Type B pancreatic cell (in vitro differentiated cells): Measurements from ENCODE around the gene CES2. TPM values are rescaled to one million over a fixed set of nuclear protein-coding genes. Genes with fewer than 3 reads are reported as not detected.

Experiments
- DNase-seq: peaks from one replicate; pipeline ENCODE4 v3.0.0; 2021; ENCODE audit warnings: mixed read lengths; ENCODE audit not compliant: unreplicated experiment; ENCODE audit errors: extremely low spot score
- H3K27ac Mint-ChIP-seq: 2 replicates; pipeline ENCODE4 v1.8.0; 2021; ENCODE audit warnings: mild to moderate bottlenecking, mixed read lengths
- H3K27me3 Mint-ChIP-seq: 2 replicates; pipeline ENCODE4 v1.8.0; 2021; ENCODE audit warnings: mixed read lengths
- H3K36me3 Mint-ChIP-seq: 2 replicates; pipeline ENCODE4 v1.8.0; 2021; ENCODE audit warnings: mixed read lengths
- H3K4me1 Mint-ChIP-seq: one replicate; pipeline ENCODE4 v1.8.0; 2021; ENCODE audit warnings: mixed read lengths; ENCODE audit not compliant: unreplicated experiment
- H3K4me3 Mint-ChIP-seq: 2 replicates; pipeline ENCODE4 v1.8.0; 2021; ENCODE audit warnings: mild to moderate bottlenecking, mixed read lengths
- H3K9me3 Mint-ChIP-seq: 2 replicates; pipeline ENCODE4 v1.8.0; 2021; ENCODE audit warnings: mixed read lengths
- CTCF ChIP-seq: fragments of 200-600 bp; sonication (generic); conservative IDR thresholded peaks from 2 replicates; pipeline ENCODE4 v1.5.0; 2021; ENCODE audit warnings: antibody characterized with exemption, mild to moderate bottlenecking
- total RNA-seq: library from RNA; stranded (reverse); gene quantifications from 2 replicates; pipeline ENCODE4 v1.2.1, GENCODE V29; 2021; ENCODE audit warnings: low replicate concordance

CES2 gene
- total RNA-seq, 1 donor from 2014 or later, result 44.9 TPM

- Mint-ChIP-seq H3K9me3 (peaks cover 8% of the 10 kb centered on the region), H3K36me3 (no peaks in the 10 kb centered on the region), H3K4me1 (peaks cover 19% of the 10 kb centered on the region), H3K27me3 (peaks cover 3% of the 10 kb centered on the region), H3K4me3 (no peak overlapping the region), H3K27ac (no peak overlapping the region)
- no peak for TF ChIP-seq CTCF
- no peak for DNase-seq
Observed at GRCh38 chr16:66906916-66907836, 28.1 kb upstream of the CES2 start.

GRCh38 chr16:66908116-66908515, 27.2 kb upstream of the CES2 start:
- peaks cover 8% of the 10 kb centered on the region for H3K9me3 Mint-ChIP-seq
- no peak overlapping the region for H3K27ac Mint-ChIP-seq
- no peak for DNase-seq
- peaks cover 19% of the 10 kb centered on the region for H3K4me1 Mint-ChIP-seq
- H3K4me3 Mint-ChIP-seq, result no peak overlapping the region
- TF ChIP-seq CTCF, result no peak
- peaks cover 3% of the 10 kb centered on the region for H3K27me3 Mint-ChIP-seq
- H3K36me3 Mint-ChIP-seq, result no peaks in the 10 kb centered on the region

- DNase-seq, result no peak
- H3K27me3 Mint-ChIP-seq, result peaks cover 3% of the 10 kb centered on the region
- H3K36me3 Mint-ChIP-seq, result no peaks in the 10 kb centered on the region
- H3K9me3 Mint-ChIP-seq, result peaks cover 8% of the 10 kb centered on the region
- peaks cover 19% of the 10 kb centered on the region for H3K4me1 Mint-ChIP-seq
- no peak overlapping the region for H3K27ac Mint-ChIP-seq
- no peak overlapping the region for H3K4me3 Mint-ChIP-seq
- no peak for TF ChIP-seq CTCF
Observed at GRCh38 chr16:66908762-66909559, 26.4 kb upstream of the CES2 start.

GRCh38 chr16:66910175-66910940, 25.0 kb upstream of the CES2 start:
- Mint-ChIP-seq H3K4me3 (no peak overlapping the region), H3K27me3 (peaks cover 13% of the 10 kb centered on the region), H3K4me1 (peaks cover 10% of the 10 kb centered on the region), H3K36me3 (no peaks in the 10 kb centered on the region), H3K27ac (no peak overlapping the region), H3K9me3 (peaks cover 8% of the 10 kb centered on the region)
- TF ChIP-seq CTCF, result no peak
- DNase-seq, result no peak

- peaks cover 5% of the 10 kb centered on the region for H3K4me1 Mint-ChIP-seq
- peaks cover 16% of the 10 kb centered on the region for H3K27me3 Mint-ChIP-seq
- H3K4me3 Mint-ChIP-seq, result no peak overlapping the region
- DNase-seq, result no peak
- H3K9me3 Mint-ChIP-seq, result peaks cover 4% of the 10 kb centered on the region
- no peaks in the 10 kb centered on the region for H3K36me3 Mint-ChIP-seq
- H3K27ac Mint-ChIP-seq, result no peak overlapping the region
- TF ChIP-seq CTCF, result no peak
Observed at GRCh38 chr16:66911112-66911511, 24.2 kb upstream of the CES2 start.
